HuH-7 (cell line): ENCODE results near the gene FAR2.
"Not testable (repeated sequence)": the region's sequence is repeated elsewhere in the genome, so short reads cannot be mapped to it uniquely, and the experiment has no call there.

Experiments used
- DNase-seq: peaks from one replicate; pipeline ENCODE4 v3.0.0; 2011; ENCODE audit warnings: low spot score

FAR2 gene

DNA sequence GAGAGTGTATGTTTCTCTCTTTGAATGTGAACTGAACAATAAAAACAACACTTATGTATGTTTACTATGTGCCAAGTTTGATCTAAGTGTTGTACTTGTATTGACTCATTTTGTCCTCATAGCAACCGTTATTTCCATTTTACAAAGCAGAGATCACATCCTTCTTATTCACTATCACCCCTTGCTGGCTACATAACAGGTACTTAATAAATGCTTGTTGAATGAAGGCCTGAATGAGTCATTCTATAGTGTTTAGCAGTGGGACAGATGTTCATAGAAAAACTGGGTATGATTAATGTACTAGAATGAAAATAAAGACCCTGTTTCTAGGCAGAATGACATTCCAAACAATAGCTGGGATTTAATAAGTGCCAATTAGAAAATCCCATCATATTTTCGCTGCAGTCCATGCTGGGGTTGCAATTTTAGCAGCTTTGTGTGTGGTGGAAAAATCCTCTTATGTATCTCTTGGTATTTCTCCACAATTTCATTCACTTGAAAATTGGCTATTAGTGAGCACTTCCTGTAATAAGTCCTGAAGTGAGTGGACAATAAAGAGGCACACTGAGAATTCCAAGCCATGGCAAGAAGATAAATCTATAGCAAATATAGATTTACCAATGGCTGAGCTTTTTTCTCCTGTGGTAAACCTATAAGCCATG lies 86.0 kb downstream of the FAR2 start:
- DNase-seq = no peak

DNA sequence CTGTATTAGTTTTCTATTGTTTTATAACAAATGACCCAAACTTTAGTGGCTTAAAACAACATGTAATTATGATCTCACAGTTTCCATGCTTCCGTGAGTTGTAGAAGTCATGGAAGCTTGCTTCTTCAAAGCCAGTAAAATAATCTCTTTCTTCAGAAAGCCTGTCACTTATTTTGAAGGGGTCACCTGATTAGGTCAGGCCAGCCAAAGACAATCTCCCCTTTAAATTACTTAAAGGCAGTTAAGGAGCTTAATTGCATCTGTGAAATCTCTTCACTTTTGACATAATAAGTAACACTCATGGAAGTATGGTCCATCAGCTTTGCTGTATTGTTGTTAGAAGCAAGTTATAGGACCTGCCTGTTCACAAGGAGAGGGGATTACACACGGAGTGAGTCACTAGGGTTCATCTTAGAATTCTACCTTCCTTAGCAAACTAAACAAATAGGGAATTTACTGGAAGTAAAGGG lies 89.8 kb downstream of the FAR2 start:
- no peak for DNase-seq

DNA sequence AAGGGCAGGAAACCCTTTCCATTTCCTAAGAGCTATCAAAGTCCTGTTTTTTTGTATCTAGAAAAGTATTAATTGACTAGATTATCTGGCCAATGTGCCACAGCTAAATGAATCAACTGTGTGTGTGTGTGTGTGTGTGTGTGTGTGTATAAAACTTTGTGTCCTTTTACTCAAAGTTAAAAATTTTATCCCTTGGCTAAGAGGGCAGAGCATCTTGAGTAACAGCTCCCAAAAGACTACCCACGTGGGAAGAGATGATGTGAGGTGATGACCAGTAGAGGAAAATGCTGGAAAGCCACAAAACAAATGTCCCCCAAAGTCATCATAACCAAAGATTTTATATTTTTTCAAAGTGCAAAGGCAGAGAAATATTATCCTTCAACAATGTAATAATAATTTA lies 90.3 kb downstream of the FAR2 start:
- DNase-seq = no peak

DNA sequence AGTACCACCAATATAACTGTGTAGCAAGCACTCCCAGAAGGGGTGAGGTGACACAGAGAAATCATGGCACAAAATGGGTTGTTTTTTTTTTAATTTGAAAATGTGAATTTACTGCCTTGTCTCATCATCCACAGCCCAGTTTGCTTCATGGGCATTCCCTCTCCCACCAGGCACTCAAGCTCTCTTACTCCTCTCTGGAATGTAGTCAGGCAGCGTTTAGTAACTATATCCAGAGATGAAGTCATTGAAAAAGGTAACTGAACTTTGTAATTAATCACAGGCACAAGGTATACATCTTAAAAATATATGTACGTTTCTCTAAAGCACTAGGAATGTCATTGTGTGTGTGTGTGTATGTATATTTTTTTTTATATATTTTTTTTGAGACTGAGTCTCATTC lies 91.4 kb downstream of the FAR2 start:
- no peak for DNase-seq

DNA sequence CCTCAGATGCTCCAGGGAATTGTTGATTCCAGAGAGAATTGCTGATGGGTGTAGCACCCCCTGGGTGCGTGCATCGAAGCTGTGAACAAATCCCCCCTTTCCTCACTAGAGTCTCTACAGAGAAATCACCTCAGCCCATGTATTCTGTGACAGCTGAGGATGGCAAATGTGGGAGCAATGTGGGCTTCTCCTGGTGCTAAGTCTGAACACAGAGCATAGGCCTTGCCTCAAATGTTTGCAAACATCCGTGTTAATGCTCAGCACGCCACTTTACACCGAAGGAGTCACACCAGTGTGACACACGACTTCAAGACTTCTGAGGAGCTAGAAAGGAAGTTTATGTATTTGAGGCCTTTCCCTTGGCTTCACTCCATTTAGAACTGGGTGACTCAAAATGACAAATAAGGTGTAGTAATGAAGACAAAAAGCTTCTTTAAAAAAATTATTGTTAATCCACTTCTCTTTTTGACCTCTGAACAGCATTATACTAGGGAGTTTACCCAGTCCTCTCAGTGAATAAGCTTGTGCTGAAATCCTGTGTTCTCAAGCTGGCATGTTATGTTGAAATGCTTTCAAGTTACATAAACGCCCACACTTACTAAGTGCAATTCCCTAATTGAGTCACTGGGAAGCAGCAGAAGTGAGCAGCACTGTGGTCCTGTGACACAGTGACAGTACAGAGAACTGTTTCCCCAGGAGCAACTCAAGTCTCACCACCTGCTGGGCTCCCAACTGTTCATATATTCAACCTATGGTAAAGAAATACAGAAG lies 92.9 kb downstream of the FAR2 start:
- peak; percentile 30 for DNase-seq

DNA sequence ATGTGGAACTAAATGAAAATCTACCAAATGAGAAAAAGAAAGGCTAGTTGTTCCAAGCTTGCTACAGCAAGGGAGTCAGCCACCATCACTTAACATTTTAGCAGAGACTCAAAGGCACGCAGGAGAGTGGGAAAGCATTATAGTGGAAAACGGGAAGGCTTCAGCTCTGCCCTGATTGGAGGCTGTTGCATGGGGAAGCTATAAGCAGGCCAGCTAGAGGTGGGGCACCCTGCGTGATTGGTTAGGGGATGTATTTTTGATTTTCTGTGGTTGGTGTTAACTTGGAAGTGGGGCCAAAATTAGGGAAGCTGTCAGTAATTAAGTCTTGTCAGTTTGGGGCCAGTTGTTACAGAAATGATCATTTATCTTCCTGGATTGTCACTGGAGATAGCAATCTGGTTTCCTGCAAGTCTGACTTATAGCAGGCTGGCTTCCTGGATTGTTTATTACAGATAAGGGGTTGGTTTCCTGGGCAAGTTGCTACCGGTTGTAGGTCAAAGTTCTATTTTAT lies 93.9 kb downstream of the FAR2 start:
- DNase-seq = no peak

DNA sequence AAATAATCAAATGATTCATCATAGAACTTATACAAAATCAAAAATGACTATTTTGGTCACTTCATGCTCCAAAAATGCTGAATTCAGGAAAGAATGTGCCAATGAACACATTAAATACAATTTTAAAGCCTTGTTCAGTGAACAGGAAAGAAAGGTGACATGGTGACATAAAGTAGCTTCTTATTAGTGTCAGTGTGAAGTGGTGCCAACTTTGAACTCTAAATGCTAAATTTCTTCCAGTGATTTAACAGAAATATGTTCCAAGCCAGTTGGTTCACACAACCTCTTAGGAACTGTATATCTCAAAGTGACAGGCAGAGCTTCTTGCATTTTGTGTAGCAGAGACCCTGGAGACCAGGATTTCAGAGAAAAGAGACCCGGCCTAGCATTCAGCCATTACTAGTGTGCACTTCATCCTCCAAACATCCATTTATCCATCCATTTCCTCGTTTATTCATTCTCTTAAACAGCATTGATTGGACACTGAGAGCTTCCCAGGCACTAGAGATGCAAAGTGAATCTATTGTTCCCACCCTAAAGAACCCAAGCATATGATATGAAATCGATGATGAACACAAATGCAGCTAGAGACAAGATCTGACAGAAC lies 95.2 kb downstream of the FAR2 start:
- no peak for DNase-seq

DNA sequence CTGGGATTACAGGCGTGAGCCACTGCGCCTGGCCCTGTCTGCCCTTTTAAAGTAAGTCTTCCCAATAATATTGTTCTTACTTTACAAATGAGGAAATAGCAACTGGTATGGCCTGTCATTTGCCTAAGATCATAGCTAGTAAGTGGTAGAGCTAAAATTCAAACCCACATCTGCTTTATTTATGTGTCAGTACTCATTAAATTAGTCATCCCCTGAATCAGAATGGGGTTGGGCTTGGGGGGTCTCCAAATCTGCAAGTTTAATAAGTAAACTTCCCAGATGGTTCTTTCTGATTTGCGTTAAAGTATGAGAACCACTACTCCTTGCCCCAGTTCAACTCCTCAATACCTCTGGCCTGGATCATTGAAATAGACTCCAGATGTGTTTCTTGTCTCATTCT lies 96.2 kb downstream of the FAR2 start:
- DNase-seq = no peak

DNA sequence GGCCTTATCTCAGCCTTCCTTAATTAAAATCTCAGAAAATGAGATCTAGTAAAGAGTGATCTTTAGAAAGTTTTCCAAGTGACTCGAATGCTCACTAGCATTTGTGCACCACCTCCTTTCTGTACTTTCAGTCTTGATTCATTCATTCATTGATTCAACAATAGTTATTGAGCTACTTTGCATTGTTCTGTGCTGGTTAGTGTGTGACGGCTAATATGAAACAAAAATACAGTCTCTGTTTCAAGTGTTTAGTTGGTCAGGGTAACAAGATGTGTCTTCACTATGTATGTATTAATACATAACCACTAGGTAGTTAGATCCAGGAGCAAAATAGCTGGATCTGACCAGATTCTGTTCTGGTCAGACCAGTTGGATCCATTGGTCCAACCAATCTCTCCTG lies 100.9 kb downstream of the FAR2 start:
- no peak for DNase-seq

DNA sequence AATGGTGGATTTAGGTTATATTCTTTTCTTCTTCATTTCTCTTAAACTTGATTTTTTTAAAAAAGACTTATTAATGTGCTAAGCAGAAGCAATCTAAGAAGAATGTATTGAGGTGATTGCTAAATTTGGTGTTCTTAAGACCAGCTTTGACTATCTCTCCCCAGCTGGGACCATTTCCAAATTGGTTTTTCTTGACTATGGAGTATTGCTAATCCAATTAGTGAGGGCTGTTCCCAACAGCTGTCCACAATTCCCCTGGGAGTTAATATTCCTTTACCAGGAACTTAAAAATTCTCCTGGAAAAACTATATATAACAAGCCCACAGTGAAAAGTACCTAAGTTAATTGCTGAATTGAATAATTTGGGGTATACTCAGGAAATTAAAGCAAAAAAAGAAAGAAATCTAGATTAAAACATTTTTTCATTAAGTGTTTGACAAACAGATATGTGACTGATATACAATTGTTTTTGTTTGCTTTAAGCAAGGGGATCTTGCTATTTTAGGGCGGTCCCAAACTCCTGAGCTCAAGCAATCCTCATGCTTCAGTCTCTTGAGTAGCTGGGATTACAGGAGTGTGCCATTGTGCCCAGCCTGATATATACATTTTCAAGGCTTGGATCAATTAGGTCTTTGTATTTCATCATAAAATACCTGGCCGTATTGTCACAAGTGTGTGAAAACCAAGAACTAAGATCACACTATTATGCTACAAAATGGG lies 105.0 kb downstream of the FAR2 start:
- DNase-seq = no peak

DNA sequence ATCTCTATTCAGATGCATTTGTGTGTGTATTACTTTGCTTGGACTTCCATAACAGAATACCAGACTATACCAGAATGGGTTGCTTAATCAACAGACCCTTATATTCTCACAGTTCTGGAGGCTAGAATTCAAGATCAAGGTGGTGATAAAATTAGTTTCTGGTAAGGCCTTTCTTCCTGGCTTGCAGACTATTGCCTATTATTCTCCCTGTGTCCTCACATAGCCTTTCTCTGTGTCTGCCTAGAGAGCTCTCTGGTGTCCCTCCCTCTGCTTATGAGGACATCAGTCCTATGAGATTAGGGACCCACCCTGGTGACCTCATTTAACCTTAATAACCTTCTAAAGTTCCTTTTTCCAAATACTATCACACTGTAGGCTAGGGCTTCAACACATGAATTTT lies 106.0 kb downstream of the FAR2 start:
- no peak for DNase-seq

DNA sequence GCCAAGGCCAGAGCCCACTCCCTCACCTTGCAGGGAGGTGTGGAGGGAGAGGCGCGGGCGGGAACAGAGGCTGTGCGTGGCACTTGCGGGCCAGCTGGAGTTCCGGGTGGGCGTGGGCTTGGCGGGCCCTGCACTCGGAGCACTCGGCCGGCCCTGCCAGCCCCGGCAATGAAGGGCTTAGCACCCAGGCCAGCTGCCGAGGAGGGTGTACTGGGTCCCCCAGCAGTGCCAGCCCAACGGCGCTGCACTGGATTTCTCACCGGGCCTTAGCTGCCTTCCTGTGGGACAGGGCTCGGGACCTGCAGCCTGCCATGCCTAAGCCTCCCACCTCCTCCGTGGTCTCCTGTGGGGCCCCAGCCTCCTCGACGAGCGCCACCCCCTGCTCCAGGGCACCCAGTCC lies 107.5 kb downstream of the FAR2 start:
- DNase-seq = no peak

DNA sequence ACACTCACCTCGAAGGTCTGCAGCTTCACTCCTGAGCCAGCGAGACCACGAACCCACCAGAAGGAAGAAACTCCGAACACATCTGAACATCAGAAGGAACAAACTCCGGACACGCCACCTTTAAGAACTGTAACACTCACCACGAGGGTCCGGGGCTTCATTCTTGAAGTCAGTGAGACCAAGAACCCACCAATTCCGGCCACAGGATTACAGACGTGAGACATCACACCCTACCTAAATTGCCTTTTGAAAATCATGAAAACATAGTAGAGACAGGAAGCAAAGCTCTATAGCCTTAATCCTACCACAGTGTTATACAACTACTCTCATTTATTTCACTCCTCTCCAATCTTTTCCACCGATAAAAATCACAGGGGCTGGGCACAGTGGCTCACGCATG lies 108.6 kb downstream of the FAR2 start:
- DNase-seq = not testable (repeated sequence)

DNA sequence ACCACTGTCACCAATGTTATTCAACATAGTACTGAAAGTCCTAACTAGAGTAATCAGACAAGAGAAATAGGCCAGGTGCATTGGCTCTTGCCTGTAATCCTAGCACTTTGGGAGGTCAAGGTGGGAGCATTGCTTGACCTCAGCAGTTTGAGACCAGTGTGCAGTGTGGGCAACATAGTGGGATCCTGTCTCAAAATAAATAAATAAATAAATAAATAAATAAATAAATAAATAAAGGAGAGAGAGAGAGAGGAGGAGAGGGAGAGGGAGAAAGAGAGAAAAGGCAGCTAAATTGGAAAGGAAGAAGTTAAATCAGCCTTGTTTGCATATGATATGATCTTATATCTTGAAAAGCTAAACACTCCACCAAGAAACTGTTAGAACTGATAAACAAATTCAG lies 115.3 kb downstream of the FAR2 start:
- no peak for DNase-seq

DNA sequence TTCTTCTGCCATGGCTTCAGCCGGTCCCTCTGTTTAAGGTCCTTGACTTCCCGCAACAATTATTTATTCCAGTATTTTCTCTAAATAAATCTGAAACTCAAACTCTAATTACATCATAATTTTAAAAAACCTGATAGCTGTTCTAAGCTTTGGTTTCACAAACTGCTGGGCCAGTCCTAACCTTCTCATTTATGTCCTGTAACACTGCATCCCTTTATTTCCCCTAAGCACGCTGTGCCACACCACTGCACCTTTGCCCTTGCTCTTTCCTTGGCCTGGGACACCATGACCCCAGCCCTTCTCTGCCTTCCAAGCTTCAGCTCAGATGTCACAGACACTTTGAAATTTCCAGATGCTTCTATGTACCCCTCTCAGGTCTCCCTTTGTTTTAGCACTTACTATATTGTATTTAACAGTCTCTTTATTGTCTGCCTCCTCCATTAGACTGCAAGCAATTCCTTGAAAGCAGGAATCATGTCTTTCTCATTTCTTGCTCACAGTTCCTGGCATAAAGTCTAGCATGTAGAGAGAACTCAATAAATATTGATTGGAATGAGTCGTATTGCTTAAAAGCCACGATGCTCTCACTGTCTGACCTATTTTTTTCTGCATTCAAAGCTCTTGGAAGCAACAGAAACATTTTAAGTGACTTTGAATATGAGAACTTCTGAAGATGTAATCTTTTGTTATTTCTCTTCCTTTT lies 120.8 kb downstream of the FAR2 start:
- no peak for DNase-seq

DNA sequence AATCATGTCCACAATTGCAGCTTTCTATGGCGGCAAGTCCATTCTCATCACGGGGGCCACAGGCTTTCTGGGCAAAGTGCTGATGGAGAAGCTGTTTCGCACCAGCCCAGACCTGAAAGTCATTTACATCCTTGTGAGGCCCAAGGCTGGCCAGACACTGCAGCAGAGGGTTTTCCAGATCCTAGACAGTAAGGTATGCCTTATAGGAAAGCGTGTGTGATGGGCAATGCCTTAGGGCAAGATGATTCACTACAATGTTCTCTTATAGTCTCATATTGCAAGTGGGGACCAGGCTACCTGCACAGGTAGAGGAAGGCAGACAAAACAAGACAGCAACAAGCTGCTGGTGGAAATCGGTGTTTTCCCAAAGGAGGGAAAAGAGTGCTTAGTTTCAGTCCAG lies 121.4 kb downstream of the FAR2 start:
- DNase-seq = no peak

DNA sequence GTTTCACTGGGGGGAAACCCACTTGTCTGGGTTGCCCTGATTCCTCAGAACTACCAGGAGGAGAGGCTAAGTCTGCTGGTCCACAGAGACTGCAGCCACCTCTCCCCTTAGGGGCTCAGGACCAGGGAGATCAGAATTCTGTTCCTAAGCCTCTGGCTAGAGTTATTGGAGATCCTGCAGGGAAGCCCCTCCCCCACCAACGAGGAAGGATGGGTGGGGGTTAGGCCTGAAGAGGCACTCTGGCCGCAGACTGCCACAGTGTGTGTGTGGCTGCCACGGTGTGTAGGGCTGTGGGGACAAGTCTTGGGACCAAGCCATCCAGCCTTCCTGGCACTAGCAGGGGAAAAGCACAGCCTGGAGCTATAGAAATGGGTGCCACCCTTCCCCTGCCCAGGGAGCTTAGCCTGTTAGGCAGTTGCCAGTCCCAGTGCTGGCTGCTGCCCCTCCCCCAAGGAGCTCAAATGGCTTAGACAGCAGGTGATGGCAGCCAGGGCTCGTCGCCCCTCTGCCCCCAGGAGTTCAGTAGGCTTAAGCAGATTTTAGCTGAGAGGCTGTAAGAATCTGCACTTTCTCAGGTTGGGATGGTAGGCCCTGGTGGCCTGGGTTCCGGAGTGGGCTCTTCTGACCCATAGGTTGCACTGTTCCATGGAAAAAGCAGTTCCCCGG lies 124.2 kb downstream of the FAR2 start:
- DNase-seq = no peak

DNA sequence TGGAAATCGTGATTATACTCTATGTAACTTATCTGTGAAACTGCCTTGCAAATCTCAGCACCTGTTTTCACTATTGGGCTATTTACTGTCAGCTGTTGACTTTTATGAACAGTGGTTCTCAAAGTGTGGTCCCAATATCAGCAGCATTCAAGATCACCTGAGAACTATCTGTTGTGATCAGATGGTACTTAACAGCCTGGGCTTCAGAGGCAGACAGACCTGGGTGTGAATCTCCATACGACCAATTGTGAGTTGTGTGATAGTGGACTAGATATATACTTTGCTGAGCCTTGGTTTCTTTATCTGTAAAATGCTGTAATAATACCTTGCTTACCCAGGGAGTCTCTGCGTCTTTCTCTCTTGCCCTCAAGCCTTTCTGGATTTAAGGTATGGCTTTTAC lies 126.8 kb downstream of the FAR2 start:
- no peak for DNase-seq

DNA sequence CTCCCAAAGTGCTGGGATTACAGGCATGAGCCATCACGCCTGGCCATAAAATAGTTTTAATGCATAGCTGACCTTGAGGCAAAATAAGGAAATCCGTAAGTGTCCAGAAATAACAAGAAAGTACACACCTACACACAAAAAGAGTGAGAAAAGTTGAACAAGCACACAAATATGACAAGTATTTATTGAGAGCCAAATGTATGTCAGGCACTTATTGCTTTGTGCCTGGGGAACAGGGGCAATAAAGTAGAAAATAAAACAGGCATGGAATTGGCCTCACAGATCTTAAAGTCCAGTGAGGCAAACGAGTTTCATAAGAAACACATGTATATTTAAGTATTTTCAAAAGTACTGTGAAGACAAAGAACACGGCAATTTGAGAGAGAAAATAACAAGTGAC lies 128.2 kb downstream of the FAR2 start:
- DNase-seq = no peak

DNA sequence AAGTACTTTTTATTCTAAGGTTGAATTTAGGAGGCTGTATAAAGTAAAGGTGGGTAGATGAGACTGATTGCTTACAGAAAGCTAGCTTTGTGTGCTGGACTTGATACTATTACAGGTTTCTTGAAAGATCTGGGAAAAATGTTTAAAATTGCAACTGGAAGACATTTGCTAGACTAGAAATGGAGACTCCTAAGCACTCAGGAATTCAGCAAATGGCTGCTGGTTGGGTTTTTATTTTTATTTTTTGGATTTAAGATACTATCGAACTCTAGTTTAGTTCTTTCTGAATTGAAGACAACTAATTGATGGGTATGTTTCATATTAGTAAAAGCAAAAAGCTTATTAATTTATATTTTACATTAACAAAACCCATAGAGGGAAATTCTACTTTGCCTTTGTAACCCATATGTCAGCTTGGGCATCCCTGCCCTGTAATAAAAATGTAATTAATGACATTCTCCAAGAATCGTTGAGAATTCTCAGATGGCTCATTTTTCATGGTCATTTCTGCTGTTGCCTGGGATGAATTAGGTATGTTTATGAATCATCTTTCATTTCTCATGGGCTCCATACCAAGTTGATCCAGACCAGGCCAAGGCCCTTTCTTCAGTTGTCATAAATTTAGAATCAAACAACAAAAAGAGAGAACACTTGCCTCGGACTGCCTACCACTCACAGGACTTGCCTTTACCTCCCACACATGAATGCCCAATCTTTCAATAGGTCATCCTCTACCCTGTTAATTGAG lies 129.8 kb downstream of the FAR2 start:
- DNase-seq = no peak
